Measurements from ENCODE around the gene BCAS3.

Gene BCAS3

DNA sequence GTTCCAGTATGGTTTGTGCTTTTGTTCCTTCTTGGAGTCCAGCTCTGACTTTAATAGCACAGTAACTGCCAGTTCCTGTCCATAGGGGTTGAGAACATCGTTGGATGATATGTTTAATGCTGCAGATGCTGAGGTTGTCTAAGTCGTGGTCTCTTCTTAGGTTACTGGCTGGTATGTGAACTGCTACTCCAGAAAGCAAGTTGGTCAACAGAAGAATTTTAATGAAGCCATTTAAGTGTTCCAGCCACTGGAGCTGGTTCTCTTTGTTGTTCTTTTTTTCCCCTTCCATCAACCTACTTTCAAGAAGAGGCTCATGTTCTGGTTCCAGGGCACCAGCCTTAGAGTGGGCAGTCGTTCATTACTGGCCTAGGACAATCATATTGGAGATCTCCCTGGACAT lies 581.7 kb downstream of the BCAS3 start:
- DNase-seq (ENCODE audit: low read depth), result no peak

DNA sequence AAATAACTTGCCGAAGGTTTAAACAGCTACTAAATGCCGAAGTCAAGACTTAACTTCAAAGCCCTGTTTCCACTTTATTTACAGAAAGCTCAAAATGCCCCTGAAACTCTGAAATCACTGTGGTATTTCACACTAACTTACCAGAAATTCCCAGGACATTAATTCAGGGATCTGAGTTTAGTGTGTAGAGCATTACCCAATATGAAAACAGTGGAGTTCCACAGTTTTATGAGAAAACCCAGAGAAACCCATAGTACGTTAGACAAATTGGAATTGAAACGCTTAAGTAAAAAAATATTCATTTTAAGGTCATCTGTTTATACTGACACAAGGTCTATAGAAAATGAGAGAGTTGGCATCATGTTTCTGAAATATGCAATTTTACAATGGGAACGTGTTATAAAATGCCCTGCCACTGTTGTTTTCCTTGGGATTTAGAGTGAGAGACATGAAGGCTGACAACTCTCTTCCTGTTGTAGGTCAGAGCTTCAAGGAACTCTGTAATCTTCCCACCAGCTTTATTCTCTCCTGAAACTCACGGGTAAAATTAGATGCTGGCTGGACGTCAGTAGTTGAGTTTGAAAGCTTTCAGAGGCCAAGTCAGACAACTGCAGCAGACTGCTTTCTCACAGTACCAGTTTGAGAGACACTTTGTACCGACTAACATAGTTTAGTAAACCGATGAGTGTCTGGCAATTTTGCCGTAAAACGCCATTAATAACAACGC lies 582.6 kb downstream of the BCAS3 start:
- no peak for DNase-seq (ENCODE audit: low read depth)

DNA sequence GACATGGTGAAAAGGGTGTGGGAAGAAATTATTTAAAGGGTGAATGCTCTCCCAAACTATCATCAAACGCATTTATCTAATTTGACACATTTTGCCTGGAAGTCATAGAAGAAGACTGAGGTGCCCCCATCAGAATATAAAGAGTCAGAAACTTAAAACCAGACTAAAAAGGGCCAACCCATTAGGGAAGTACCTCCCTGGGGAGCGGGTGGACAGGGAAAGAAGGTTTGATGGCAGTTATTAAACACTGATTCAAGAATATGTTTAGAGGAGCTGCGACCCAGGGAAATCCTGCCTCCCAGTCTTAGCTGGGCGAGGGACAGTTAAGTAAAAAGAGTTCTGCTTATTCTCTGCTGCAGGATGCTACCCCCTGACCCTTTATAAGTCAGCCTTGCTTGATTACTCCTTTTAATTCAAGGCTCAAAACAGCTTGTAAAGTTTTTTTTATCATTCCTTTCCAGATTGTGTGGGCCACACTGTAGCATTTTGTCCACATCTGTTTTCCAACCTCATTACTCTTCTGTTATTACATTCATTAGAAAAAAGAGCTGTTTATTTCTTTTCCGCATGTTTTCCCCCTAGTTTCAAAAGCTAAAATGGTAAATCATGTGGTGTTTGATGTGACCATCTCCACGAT lies 583.5 kb downstream of the BCAS3 start:
- no peak for DNase-seq (ENCODE audit: low read depth)

DNA sequence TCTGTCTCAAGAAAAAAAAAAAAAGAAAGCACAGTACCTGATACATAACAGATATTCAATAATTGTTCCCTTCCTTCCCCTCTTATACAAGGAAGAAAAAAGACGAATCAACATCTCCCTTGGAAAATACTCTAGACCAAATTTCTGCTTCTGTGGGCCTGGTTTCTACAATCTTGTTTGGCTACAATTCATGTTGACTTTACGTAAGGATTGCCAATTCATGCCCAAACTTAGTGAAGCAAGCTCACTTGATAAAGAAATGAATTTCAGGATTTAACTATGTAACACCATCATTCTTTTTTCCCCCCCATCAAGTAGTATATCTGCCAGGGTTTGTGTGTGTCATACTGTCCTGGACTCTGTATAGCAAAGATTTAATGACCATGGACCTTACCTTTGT lies 587.7 kb downstream of the BCAS3 start:
- DNase-seq (ENCODE audit: low read depth), result no peak

DNA sequence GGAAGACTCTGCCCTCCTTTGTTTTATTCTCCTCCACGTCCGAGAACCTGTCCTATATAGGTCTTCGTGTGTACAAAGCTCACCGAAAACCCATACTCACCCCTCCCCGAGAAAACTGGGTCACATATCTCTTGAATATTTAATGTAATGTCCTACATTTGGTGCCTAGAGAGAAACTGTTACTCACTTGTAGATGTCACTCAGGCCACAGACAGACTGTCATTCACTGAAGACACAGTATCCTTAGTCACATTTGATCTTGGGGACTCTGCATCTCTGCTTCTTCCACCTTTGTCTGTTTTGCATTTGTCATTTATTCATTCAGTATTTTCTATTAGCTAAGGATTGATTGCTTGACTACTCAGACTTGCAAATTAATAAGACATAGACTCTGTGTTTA lies 590.2 kb downstream of the BCAS3 start:
- no peak for DNase-seq (ENCODE audit: low read depth)

DNA sequence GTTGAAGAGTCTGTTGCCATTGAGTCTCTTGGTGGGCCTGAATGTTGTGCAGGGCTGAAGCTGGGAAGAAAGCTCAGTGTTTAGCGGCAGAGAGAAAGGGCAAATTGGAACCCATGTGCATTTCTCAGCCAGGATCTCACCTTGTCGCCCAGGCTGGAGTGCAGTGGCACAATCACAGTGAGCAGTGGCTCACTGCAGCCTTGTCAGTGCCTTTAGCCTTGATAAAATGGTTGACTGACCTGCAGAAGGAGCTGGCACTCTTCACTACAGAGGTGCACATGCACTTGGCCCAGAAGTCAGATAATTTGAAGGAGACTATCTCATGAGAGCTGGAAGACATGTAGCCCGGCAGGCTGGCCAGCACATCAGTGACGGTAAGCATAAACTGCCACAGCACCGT lies 597.7 kb downstream of the BCAS3 start:
- DNase-seq (ENCODE audit: low read depth), result no peak

DNA sequence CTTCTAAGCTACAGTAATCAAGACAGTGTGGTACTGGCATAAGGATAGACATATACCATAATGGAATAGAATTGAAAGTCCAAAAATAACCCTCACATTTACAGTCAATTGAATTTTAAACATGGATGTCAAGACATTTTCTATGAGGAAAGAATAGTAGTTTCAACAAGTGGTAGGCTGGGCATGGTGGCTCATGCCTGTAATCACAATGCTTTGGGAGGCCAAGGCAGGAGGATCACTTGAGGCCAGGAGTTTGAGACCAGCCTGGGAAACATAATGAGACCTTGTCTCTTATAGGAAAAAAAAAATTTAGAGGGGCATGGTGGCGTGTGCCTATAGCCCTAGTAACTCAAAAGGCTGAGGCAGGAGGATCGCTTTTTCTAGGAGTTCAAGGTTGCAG lies 599.2 kb downstream of the BCAS3 start:
- no peak for DNase-seq (ENCODE audit: low read depth)

DNA sequence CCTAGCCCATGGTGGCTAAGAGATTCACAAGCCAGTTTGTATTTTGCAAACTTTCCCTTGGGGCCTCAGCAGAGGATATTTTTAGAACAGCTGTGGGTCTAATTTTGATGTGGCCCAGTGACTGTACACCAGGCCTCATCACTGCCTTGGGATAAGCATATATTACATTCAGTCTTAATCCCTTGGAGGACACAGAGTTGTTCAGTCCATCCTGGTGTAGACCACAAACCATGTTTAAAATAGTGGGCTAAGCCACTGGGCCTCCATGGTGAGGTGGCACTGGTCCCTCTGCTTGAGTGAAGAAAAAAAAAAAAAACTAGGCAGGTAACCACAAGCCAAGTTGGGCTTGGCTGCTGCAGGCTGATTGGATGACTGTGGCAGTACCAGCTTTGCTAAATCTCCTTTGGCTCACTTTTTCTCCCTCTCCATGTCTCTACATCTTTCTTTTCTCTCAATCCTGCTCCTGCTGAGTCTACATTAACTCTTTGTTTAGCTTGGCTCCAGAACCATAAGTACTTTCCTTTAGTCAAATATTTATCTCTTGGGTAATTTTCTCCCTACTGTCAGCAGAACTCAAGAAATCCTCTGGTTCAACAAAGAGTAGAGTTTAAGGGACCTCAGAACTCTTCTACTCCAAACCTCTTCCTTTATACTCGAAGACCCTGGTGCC lies 602.0 kb downstream of the BCAS3 start:
- DNase-seq (ENCODE audit: low read depth), result no peak

DNA sequence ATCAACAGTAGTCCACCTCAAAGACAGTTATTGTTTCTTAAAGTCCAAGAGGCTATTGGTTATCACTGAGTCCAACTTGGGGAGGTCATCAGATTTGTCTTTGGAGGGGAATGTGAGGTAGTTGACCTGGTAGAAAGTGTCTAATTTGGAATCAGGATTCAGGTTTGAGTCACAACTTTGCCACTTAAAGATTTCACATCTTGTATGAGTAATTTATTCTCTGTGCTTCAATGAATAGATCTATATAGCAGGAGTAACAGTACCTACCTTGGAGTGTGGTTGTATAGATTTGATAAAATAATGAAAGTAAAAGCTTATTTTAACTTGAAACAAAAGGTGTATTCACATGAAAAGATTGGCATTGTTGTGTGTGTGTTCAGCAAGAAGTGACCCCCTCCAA lies 602.7 kb downstream of the BCAS3 start:
- DNase-seq (ENCODE audit: low read depth), result no peak

DNA sequence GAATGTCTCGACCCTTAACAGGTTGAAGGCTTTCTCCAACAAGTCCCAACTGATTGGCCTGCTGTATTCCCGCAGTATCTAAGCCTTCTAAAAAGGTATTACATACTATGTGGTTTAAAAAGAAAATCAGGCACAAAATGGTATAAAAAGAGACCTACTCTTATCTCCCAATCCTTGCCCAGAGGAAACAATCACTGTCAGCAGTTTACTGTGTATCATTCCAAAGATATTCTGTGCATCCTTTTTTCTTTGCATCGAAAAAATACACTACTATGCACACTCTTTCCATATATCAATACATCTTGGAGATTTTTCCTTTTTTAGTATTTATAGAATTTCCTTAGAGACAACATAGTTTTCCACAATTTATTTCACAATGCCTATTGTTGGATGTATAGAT lies 603.2 kb downstream of the BCAS3 start:
- no peak for DNase-seq (ENCODE audit: low read depth)

DNA sequence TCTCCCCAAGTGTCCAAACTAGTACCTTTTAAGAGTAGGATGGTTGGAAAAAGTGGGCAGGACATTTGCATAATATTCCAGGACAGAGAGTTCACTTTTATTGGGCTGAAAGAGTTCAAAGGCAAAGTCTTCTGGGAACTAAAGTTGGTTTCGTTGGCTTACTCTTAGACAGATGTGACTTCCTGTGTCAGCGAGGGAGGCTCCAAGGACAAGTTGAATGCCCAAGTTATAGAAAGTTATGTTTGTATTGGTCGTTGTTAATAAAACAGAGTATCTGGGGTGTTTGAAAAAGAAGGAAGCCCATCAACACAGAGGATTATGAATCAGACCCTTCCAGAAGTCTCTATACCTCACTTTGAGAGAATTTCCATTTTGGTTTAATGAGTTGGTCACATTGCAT lies 604.7 kb downstream of the BCAS3 start:
- DNase-seq (ENCODE audit: low read depth), result no peak

DNA sequence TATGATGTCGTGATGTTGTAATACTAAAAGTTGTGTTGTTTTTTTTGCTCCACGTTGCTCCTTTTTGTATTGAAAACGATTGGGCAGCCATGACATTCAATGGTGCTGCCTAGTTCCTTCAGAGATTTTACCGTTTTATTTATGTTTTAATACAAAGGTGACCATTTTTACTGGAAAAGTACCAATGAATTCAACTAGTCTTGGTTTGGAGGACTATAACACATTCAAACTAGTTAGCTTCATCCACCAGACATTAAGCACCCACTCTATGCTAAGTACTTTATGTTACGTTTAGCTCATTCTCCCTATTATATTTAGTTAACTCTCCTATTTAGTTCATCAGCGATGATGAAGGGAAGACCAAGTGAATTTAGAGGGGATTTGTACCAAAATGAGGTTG lies 605.4 kb downstream of the BCAS3 start:
- DNase-seq (ENCODE audit: low read depth), result no peak

DNA sequence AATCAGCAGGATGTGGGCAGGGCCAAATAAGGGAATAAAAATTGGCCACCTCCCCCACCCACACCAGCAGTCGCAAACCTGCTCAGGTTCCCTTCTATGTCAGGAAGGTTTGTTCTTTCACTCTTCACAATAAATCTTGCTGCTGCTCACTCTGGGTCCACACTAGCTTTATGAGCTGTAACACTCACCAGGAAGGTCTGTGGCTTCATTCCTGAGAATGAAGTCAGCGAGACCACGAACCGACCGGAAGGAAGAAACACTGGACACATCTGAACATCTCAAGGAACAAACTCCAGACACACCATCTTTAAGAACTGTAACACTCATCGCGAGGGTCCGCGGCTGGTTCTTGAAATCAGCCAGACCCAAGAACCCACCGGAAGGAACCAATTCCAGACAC lies 606.5 kb downstream of the BCAS3 start:
- DNase-seq (ENCODE audit: low read depth), result no peak

DNA sequence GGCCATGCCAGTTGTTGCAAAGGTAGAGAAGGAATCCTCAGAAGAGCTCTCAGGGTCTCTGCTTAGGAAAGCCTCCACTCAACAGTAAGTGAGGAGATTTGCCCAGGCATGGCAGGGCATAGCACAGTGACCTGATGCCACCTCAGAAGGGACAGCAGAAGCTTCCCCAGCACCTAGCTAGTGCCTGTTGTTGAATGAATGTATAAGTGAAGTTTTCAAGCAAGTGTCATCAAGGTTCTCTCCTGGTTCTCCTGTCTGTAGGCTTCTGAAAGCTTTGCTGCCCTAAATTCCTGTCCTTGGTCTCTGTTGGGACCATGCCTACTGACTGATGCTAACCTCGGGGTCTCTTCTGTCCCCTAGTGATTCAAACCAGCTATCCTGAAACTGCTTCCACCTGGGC lies 607.1 kb downstream of the BCAS3 start:
- no peak for DNase-seq (ENCODE audit: low read depth)

DNA sequence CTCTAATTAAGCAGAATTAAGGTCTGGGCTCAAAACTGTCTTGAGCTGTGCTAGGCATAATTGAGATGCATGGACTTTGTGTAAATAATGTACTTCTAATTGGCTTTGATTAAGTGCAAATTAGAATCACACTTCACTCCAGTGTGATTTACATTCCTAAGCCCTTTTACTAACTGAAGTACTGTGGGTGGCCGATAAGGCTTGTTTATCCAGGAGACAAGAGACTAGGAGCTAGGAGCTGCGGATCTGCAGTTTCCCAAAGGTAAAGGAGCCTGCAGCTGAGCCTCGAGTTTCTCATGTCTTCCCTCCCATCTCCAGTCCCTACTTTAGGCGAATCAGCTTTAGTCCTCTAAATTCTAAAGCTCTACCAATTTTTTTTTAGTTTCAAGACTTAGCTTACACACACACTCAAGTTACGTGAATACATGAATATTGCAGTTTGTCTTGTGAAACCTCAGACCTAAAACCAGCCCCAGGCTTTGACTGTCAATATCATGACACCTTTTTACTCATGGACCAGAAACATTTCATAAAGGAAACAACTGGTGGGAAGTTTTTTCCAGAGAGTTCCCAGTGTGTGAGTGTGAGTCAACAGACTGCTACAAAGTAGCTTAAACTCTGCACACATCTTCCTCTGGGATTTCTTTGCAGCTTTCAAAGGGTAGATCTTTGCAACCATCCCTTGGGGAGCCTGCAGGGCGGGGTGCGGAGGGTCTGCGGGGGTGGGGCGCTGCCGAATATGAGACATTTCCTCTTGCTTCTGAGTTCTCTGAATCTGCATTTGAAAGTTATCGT lies 608.1 kb downstream of the BCAS3 start:
- no peak for DNase-seq (ENCODE audit: low read depth)

DNA sequence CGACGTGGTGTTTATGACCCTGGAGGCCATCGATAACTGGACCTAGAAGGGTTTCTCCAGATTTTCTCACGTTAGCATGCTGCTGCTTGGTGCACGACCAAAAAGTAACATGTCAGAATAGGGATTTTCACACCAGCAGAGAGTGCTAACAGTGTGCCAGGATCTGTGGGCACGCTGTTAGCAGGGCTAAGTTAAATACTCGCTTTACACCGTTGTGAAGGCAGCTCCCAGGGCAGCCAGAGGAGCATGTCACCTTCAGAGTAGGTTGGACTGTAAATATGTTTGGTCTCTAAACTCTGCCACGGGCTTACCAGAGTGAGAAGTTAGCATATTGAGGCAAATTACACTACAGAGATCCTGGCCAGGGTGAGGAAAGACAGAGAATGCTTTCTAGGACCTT lies 608.8 kb downstream of the BCAS3 start:
- no peak for DNase-seq (ENCODE audit: low read depth)

DNA sequence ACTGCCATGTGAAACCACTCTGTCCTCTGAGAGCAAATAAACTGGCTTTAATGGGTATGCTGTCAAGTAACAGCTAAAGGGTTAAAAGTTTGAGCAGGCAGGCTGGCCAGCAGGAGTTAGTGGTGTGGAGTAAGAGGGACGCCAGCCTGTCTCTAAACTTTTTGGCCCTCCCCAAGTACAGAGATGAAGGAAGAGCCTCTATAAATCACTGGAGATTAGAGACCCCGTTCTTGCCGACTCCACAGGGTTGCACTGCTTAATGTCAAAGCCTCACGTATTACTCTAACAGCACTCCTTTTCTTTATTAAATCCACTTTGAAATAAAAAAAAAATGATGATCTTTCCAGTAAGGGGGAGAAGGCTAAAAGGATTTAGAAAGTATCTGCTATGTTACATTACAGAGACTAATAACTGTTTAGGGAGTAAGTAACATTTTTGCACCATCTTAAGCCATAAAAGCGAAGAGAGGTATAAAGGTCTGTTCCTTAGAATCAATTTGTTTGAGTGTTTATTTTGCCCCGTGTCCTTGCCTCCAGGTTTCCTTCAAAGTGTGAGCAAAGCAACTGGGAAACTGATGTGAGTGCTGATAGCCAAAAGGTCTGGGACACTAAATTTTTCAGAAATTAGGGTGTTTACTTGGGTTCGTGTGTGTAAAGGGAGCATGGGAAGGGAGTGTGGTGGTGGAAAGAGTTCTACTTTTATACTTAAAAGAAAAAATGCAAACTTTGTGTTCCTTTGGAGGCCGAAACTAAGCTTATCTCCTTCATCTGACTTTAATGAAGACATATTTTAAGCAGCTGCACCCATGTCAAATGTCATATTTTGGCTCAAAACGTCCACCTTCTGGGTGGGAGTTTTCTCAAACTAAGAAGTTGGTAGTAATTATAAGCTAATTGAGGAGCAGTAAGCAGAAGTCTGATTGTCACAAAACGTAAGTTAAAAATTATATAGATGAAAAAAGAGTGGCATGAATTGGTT lies 612.0 kb downstream of the BCAS3 start:
- no peak for DNase-seq (ENCODE audit: low read depth)

DNA sequence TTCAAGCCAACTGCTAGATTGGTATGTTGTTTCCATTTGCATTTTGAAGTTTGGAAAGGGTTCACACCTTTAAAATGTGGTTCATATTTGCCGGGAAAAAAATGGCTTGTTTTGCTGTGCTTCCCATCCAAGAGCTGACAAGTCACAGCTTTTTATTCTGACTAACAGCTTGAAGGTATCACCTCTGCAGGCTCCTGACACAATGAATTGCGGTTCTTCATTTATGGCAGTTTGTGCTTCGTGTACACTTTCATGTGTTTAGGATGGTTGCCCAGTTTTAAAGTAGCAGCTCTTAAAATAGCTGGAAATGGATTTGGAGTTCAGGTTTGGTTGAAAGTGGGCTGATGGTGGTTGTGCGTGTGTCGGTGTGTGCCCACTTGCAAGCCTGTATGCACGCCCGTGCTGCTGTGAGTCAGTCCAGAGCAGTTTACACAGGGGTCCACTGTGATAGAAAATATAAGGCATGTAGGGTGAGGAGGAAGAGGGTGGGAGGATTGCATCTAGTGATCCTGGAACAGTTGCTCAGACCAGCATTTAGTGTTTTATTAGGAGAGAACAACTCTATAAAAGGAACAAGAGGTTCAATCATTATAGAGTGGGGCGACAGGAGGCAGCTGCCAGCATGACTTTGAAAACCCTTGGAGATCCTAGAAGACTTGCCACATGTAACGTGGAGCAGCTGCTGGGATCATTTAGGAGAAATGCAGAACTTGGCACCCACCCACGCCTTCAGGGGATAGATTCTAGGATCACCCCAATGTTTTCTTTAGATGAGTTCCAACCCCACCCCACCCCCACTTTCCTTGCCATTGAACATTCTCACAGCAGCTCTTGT lies 614.0 kb downstream of the BCAS3 start:
- DNase-seq (ENCODE audit: low read depth), result no peak

DNA sequence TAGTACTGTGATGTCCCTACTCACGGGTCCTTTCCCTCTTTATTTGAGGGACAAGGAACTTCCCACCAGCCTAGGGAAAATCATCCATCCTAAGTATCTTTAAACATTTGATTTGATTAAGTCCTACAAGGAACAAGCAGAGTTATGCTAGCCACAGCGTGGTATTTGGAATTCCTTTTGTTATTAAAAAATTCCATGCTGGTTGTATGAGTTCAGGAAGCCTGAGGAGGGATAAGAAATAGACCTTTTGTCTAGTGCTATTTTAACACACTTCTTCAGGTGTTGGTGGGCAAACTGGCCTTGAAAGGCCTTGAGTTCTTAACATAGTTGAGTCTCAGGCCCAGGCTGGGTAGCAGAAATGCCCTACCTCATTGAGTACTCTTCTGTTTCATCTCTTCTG lies 616.6 kb downstream of the BCAS3 start:
- no peak for DNase-seq (ENCODE audit: low read depth)

DNA sequence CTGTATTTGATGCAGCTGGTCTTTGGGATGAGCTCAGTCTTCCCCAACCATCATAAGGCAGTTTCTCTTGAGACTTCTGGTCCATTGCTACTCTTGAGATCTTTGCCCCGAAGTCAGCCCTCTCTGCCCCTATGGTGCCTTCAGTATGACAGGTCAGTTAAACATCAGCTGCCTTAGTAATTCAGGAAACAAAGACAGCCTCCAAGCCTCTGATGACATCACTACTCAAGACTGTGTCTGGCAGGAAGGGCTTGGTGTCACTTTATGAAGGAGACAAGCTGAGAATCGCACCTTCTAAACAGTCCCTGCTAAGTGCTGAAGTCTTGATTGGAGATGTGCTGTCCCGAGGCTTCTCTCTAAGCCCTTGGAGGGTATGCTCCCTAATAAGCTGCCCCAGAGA lies 617.1 kb downstream of the BCAS3 start:
- DNase-seq (ENCODE audit: low read depth), result no peak

DNA sequence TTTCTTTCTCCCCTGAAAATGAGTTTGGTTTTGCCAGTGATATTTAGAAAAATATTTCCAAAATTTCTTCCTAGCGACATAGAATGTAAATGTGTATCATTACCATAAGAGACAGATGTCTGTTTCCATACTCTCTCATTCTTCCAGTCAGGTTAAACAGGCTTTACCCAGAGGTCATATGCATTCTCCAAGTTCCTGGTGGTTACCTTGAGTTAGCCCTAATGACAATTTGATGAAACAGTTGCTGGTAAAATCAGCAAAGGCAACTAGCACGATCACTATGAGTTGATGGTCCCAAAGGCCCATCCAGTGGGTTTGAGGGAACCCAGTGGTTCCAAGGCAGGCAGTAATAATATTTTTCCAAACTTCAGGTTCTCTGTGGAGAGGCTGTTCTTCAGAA lies 618.4 kb downstream of the BCAS3 start:
- DNase-seq (ENCODE audit: low read depth), result no peak
